A204.1 (cell line): Measurements from ENCODE around the gene TXNL4B.
"Not testable (repeated sequence)": the region's sequence is repeated elsewhere in the genome, so short reads cannot be mapped to it uniquely, and the experiment has no call there.

Source experiments
- FAIRE-seq: peaks from 2 replicates; lab custom pipeline; 2012; peaks lifted over from hg19 to GRCh38; lab: Jason Lieb, UNC

The TXNL4B gene

GRCh38 chr16:72111657-72112451 lies 18.4 kb upstream of the TXNL4B start:
- FAIRE-seq, result no peak

GRCh38 chr16:72110662-72111615 lies 17.5 kb upstream of the TXNL4B start:
- no peak for FAIRE-seq

GRCh38 chr16:72109966-72110530 lies 16.6 kb upstream of the TXNL4B start:
- FAIRE-seq, result no peak

GRCh38 chr16:72109300-72109699 lies 15.9 kb upstream of the TXNL4B start:
- FAIRE-seq, result no peak

- FAIRE-seq, result no peak
Observed at GRCh38 chr16:72108353-72109102, 15.1 kb upstream of the TXNL4B start.

GRCh38 chr16:72107371-72107770 lies 14.0 kb upstream of the TXNL4B start:
- FAIRE-seq, result no peak

- no peak for FAIRE-seq
Observed at GRCh38 chr16:72105978-72106377, 12.6 kb upstream of the TXNL4B start.

GRCh38 chr16:72104905-72105304 lies 11.5 kb upstream of the TXNL4B start:
- FAIRE-seq, result no peak

- FAIRE-seq, result no peak
Observed at GRCh38 chr16:72101195-72101594, 7.8 kb upstream of the TXNL4B start.

GRCh38 chr16:72099377-72099818 lies 6.0 kb upstream of the TXNL4B start:
- FAIRE-seq, result no peak

- no peak for FAIRE-seq
Observed at GRCh38 chr16:72098936-72099335, 5.5 kb upstream of the TXNL4B start.

GRCh38 chr16:72094266-72094610 lies 818 bp upstream of the TXNL4B start:
- no peak for FAIRE-seq

GRCh38 chr16:72092832-72093447 lies 480 bp downstream of the TXNL4B start:
- FAIRE-seq, result no peak

GRCh38 chr16:72091217-72091616 lies 2.2 kb downstream of the TXNL4B start:
- no peak for FAIRE-seq

GRCh38 chr16:72085002-72085401 lies 8.4 kb downstream of the TXNL4B start:
- FAIRE-seq, result no peak

- FAIRE-seq, result no peak
Observed at GRCh38 chr16:72084445-72084844, 9.0 kb downstream of the TXNL4B start.

- no peak for FAIRE-seq
Observed at GRCh38 chr16:72083778-72084404, 9.5 kb downstream of the TXNL4B start.

GRCh38 chr16:72076991-72077706 lies 16.3 kb downstream of the TXNL4B start:
- not testable (repeated sequence) for FAIRE-seq

- FAIRE-seq, result not testable (repeated sequence)
Observed at GRCh38 chr16:72075067-72075466, 18.4 kb downstream of the TXNL4B start.

GRCh38 chr16:72073560-72074230 lies 19.7 kb downstream of the TXNL4B start:
- FAIRE-seq, result no peak
